ENCODE data around the gene GINS3. TPM values are rescaled to one million over a fixed set of nuclear protein-coding genes. Genes with fewer than 3 reads are reported as not detected.
"Not testable (repeated sequence)": the region's sequence is repeated elsewhere in the genome, so short reads cannot be mapped to it uniquely, and the experiment has no call there.

Gene GINS3
- total RNA-seq, 1 experiment from 2014 or later: 7.3 TPM

- Mint-ChIP-seq H3K27ac (no peak overlapping the region; the same call in 1 of the 2 replicates), H3K4me1 (peaks cover 3% of the 10 kb centered on the region; the same call in 1 of the 2 replicates), H3K9me3 (peaks cover 15% of the 10 kb centered on the region), H3K4me3 (peak overlapping the region; percentile 93), H3K36me3 (peaks cover 23% of the 10 kb centered on the region), H3K27me3 (ENCODE audit: low read depth) (peaks cover 38% of the 10 kb centered on the region)
- POLR2A ChIA-PET: interaction anchor here (0.6 kb wide), 1 partner anchor 174 kb away, joined by 3 read pairs; no protein-coding TSS in a partner anchor
- ATAC-seq: peak; percentile 15
- TF ChIP-seq, protein P1, sequence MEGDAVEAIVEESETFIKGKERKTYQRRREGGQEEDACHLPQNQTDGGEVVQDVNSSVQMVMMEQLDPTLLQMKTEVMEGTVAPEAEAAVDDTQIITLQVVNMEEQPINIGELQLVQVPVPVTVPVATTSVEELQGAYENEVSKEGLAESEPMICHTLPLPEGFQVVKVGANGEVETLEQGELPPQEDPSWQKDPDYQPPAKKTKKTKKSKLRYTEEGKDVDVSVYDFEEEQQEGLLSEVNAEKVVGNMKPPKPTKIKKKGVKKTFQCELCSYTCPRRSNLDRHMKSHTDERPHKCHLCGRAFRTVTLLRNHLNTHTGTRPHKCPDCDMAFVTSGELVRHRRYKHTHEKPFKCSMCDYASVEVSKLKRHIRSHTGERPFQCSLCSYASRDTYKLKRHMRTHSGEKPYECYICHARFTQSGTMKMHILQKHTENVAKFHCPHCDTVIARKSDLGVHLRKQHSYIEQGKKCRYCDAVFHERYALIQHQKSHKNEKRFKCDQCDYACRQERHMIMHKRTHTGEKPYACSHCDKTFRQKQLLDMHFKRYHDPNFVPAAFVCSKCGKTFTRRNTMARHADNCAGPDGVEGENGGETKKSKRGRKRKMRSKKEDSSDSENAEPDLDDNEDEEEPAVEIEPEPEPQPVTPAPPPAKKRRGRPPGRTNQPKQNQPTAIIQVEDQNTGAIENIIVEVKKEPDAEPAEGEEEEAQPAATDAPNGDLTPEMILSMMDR (IDR thresholded peaks at IDR 0.05): no peak
- TF ChIP-seq E2F4 (CRISPR knock-in tag; IDR thresholded peaks at IDR 0.05; ENCODE audit: borderline replicate concordance, low read depth) (no peak), ZNF219 (CRISPR knock-in tag; IDR thresholded peaks at IDR 0.05; ENCODE audit: borderline replicate concordance) (no peak), TCF7 (CRISPR knock-in tag; IDR thresholded peaks at IDR 0.05; ENCODE audit: low read depth) (no peak), ATF1 (CRISPR knock-in tag; IDR thresholded peaks at IDR 0.05) (no peak), ZNF671 (CRISPR knock-in tag; IDR thresholded peaks at IDR 0.05) (no peak), IRF2 (CRISPR knock-in tag; IDR thresholded peaks at IDR 0.05; ENCODE audit: borderline replicate concordance, low read depth) (no peak), CDX4 (CRISPR knock-in tag; IDR thresholded peaks at IDR 0.05; ENCODE audit: borderline replicate concordance) (no peak)
- no peak for DNase-seq (ENCODE audit: low spot score)
- CTCF ChIA-PET: interaction anchor here (1.0 to 2.0 kb wide), 4 partner anchors 53 to 363 kb away, joined by 5 to 20 read pairs (median 6); no protein-coding TSS in a partner anchor
These were observed 850 bp downstream of the GINS3 start for GRCh38 chr16:58393138-58393504.

- H3K4me1 Mint-ChIP-seq; H3K27me3 Mint-ChIP-seq (ENCODE audit: low read depth); H3K27ac Mint-ChIP-seq; ATAC-seq; CTCF ChIA-PET; H3K4me3 Mint-ChIP-seq; DNase-seq (ENCODE audit: low spot score); POLR2A ChIA-PET: not testable (repeated sequence)
- Mint-ChIP-seq H3K9me3 (peaks cover 17% of the 10 kb centered on the region), H3K36me3 (peaks cover 37% of the 10 kb centered on the region)
These were observed 4.6 kb downstream of the GINS3 start for GRCh38 chr16:58396897-58397296.

GRCh38 chr16:58399718-58400633, 7.7 kb downstream of the GINS3 start:
- H3K9me3 Mint-ChIP-seq: peaks cover 10% of the 10 kb centered on the region
- ChIA-PET CTCF (interaction anchor here (0.6 kb wide), 1 partner anchor 62 kb away, joined by 3 read pairs; no protein-coding TSS in a partner anchor), POLR2A (no interaction called here)

More at GRCh38 chr16:58399718-58400633, 7.7 kb downstream of the GINS3 start:
- peaks cover 32% of the 10 kb centered on the region for H3K36me3 Mint-ChIP-seq
- no peak overlapping the region for H3K27ac Mint-ChIP-seq
- H3K27me3 Mint-ChIP-seq (ENCODE audit: low read depth): no peaks in the 10 kb centered on the region
- TF ChIP-seq GABPB1 (CRISPR knock-in tag; IDR thresholded peaks at IDR 0.05): no peak
- TF ChIP-seq USF1 (CRISPR knock-in tag; IDR thresholded peaks at IDR 0.05): no peak
- TF ChIP-seq SMAD3 (CRISPR knock-in tag; IDR thresholded peaks at IDR 0.05; ENCODE audit: borderline replicate concordance): no peak
- no peak for TF ChIP-seq USF2 (CRISPR knock-in tag; IDR thresholded peaks at IDR 0.05)
- TF ChIP-seq GRHL2 (CRISPR knock-in tag; IDR thresholded peaks at IDR 0.05; ENCODE audit: insufficient replicate concordance, severe bottlenecking): no peak
- TF ChIP-seq TP53 (CRISPR knock-in tag; IDR thresholded peaks at IDR 0.05): no peak
- no peak for TF ChIP-seq ZNF396 (CRISPR knock-in tag; IDR thresholded peaks at IDR 0.05; ENCODE audit: borderline replicate concordance)
- no peak for TF ChIP-seq ZNF671 (CRISPR knock-in tag; IDR thresholded peaks at IDR 0.05)
- no peak for TF ChIP-seq EMX1 (CRISPR knock-in tag; IDR thresholded peaks at IDR 0.05)
- TF ChIP-seq NR1H2 (CRISPR knock-in tag; IDR thresholded peaks at IDR 0.05): no peak
- TF ChIP-seq SP1 (CRISPR knock-in tag; conservative IDR thresholded peaks at IDR 0.05): no peak
- no peak for TF ChIP-seq KAT7 (CRISPR knock-in tag; IDR thresholded peaks at IDR 0.05; ENCODE audit: borderline replicate concordance)
- no peak for TF ChIP-seq PRDM15 (CRISPR knock-in tag; IDR thresholded peaks at IDR 0.05)
- ATAC-seq: no peak
- H3K4me3 Mint-ChIP-seq: no peak overlapping the region
- H3K4me1 Mint-ChIP-seq: no peaks in the 10 kb centered on the region
- no peak for DNase-seq (ENCODE audit: low spot score)
